Fibroblast of lung (primary cell): ENCODE results near the gene SLC16A3. TPM values are rescaled to one million over a fixed set of nuclear protein-coding genes. Genes with fewer than 3 reads are reported as not detected.

Experiments
- DNase-seq, 2 donors: peaks; one replicate each; pipeline versions ENCODE4 v3.0.0 to v3.0.0-alpha.2; 2010; ENCODE audit warnings: low read depth in 2 of 2
- H2AFZ ChIP-seq: 2 replicates; pipeline ENCODE4 v1.5.1; 2012; ENCODE audit warnings: low read length, control low read depth, inconsistent platforms
- H3K27ac ChIP-seq: 2 replicates; pipeline ENCODE4 v1.5.1; 2011; ENCODE audit warnings: low read length, control low read depth; ENCODE audit not compliant: insufficient read depth
- H3K27me3 ChIP-seq: 2 replicates; pipeline ENCODE4 v1.5.1; 2011; ENCODE audit warnings: mild to moderate bottlenecking, low read length; ENCODE audit not compliant: control insufficient read depth, insufficient read depth
- H3K36me3 ChIP-seq: 2 replicates; pipeline ENCODE4 v1.5.1; 2011; ENCODE audit warnings: low read length; ENCODE audit not compliant: control insufficient read depth, insufficient read depth
- H3K4me1 ChIP-seq: 2 replicates; pipeline ENCODE4 v1.5.1; 2011; ENCODE audit warnings: low read length; ENCODE audit not compliant: control insufficient read depth, insufficient read depth; ENCODE audit errors: extremely low read depth
- H3K4me2 ChIP-seq: 2 replicates; pipeline ENCODE4 v1.5.1; 2011; ENCODE audit warnings: low read length, control low read depth; ENCODE audit not compliant: insufficient read depth; ENCODE audit errors: extremely low read depth
- H3K4me3 ChIP-seq, 4 experiments: fragments of 200-600 bp in 1 of 4; sonication (generic) in 1 of 4; replicated peaks in 1 of 4; 2 replicates each; pipeline ENCODE4 v1.5.1; 2011 to 2016; ENCODE audit warnings: low read length in 4 of 4, low read depth in 3 of 4, mild to moderate bottlenecking in 3 of 4, control low read depth in 2 of 4, inconsistent platforms in 1 of 4, mixed read lengths in 1 of 4; ENCODE audit not compliant: insufficient read depth in 1 of 4; ENCODE audit errors: control extremely low read depth in 1 of 4
- H3K79me2 ChIP-seq: 2 replicates; pipeline ENCODE4 v1.5.1; 2012; ENCODE audit warnings: mild to moderate bottlenecking, low read length, inconsistent platforms; ENCODE audit not compliant: control insufficient read depth, insufficient read depth
- H3K9ac ChIP-seq: 2 replicates; pipeline ENCODE4 v1.5.1; 2011; ENCODE audit warnings: mild to moderate bottlenecking, low read length, control low read depth; ENCODE audit not compliant: insufficient read depth
- H3K9me3 ChIP-seq: 2 replicates; pipeline ENCODE4 v1.5.1; 2012; ENCODE audit warnings: low read depth, low read length; ENCODE audit not compliant: control insufficient read depth, insufficient read depth
- H4K20me1 ChIP-seq: 2 replicates; pipeline ENCODE4 v1.5.1; 2011; ENCODE audit warnings: low read length; ENCODE audit not compliant: control insufficient read depth, insufficient read depth; ENCODE audit errors: extremely low read depth
- CTCF ChIP-seq, 2 donors: IDR thresholded peaks in 1 of 2; conservative IDR thresholded peaks in 1 of 2; 1 replicate in 1 of 2; 2 replicates in 1 of 2; pipeline ENCODE4 v1.5.1; 2011 to 2012; ENCODE audit warnings: low read length in 2 of 2, control low read depth in 1 of 2, inconsistent platforms in 1 of 2, low read depth in 1 of 2, mild to moderate bottlenecking in 1 of 2
- EZH2 ChIP-seq: IDR thresholded peaks from 2 replicates; pipeline ENCODE4 v1.5.1; 2012; ENCODE audit warnings: low read length, control low read depth, mild to moderate bottlenecking; ENCODE audit errors: missing control alignments
- polyA plus RNA-seq, 2 donors: library from polyadenylated mRNA; depleted of rRNA in 1 of 2; stranded (reverse) in 1 of 2; unstranded in 1 of 2; fragments of >200 nt; gene quantifications; 2 replicates each; pipeline ENCODE4 v1.2.1, GENCODE V29; 2011 to 2012; ENCODE audit warnings: missing spikeins in 1 of 2
- total RNA-seq: library from RNA; depleted of rRNA; stranded (reverse); fragments of >200 nt; gene quantifications from 2 replicates; pipeline ENCODE4 v1.2.1, GENCODE V29; 2014

Gene SLC16A3
- total and polyA plus RNA-seq, 2 donors (not counting 1 experiment from before 2014, with no cell fraction given): 71.0 to 107 TPM

- H3K4me2 ChIP-seq: no peak overlapping the region
- H3K27me3 ChIP-seq: no peaks in the 10 kb centered on the region
- H3K79me2 ChIP-seq: no peaks in the 10 kb centered on the region
- DNase-seq: no peak
- no peak for TF ChIP-seq EZH2
- no peak for TF ChIP-seq CTCF (conservative IDR thresholded peaks at IDR 0.05 in 1 of 2, IDR thresholded peaks at IDR 0.05 in 1 of 2; ENCODE audit: low read depth in 1 of 2, low read length in 2 of 2)
- no peak overlapping the region for H2AFZ ChIP-seq
- no peaks in the 10 kb centered on the region for H3K9me3 ChIP-seq
- no peak overlapping the region for H3K9ac ChIP-seq
- H4K20me1 ChIP-seq: no peaks in the 10 kb centered on the region
- no peak overlapping the region for H3K4me3 ChIP-seq
- no peak overlapping the region for H3K27ac ChIP-seq
- H3K4me1 ChIP-seq: no peaks in the 10 kb centered on the region
- peaks cover 2% of the 10 kb centered on the region for H3K36me3 ChIP-seq
These were observed 47.9 kb upstream of the SLC16A3 start for GRCh38 chr17:82180776-82181528.

GRCh38 chr17:82184761-82185160 is 44.1 kb upstream of the SLC16A3 start:
- H3K36me3 ChIP-seq: peaks cover 2% of the 10 kb centered on the region
- H3K27me3 ChIP-seq: no peaks in the 10 kb centered on the region
- H3K27ac ChIP-seq: no peak overlapping the region
- no peak overlapping the region for H3K4me3 ChIP-seq
- H3K4me2 ChIP-seq: no peak overlapping the region
- DNase-seq: no peak
- H2AFZ ChIP-seq: no peak overlapping the region
- no peak for TF ChIP-seq EZH2
- no peak for TF ChIP-seq CTCF (conservative IDR thresholded peaks at IDR 0.05 in 1 of 2, IDR thresholded peaks at IDR 0.05 in 1 of 2; ENCODE audit: low read depth in 1 of 2, low read length in 2 of 2)
- H3K4me1 ChIP-seq: no peaks in the 10 kb centered on the region
- H4K20me1 ChIP-seq: no peaks in the 10 kb centered on the region
- H3K9me3 ChIP-seq: no peaks in the 10 kb centered on the region
- H3K79me2 ChIP-seq: no peaks in the 10 kb centered on the region
- no peak overlapping the region for H3K9ac ChIP-seq

- H3K27ac ChIP-seq: no peak overlapping the region
- no peak overlapping the region for H3K9ac ChIP-seq
- H3K4me2 ChIP-seq: no peak overlapping the region
- TF ChIP-seq CTCF (conservative IDR thresholded peaks at IDR 0.05 in 1 of 2, IDR thresholded peaks at IDR 0.05 in 1 of 2; ENCODE audit: low read depth in 1 of 2, low read length in 2 of 2) (no peak), EZH2 (no peak)
- H3K27me3 ChIP-seq: no peaks in the 10 kb centered on the region
- H3K79me2 ChIP-seq: no peaks in the 10 kb centered on the region
- H4K20me1 ChIP-seq: no peaks in the 10 kb centered on the region
- no peak overlapping the region for H2AFZ ChIP-seq
- H3K4me1 ChIP-seq: no peaks in the 10 kb centered on the region
- H3K36me3 ChIP-seq: peaks cover 2% of the 10 kb centered on the region
- DNase-seq: no peak
- H3K9me3 ChIP-seq: no peaks in the 10 kb centered on the region
- no peak overlapping the region for H3K4me3 ChIP-seq
These were observed 42.6 kb upstream of the SLC16A3 start for GRCh38 chr17:82186221-82186620.
